GM18526 (cell line): ENCODE measurements around the gene DYDC1.

Experiments used
- POLR2A ChIP-seq: IDR thresholded peaks from 3 replicates; pipeline ENCODE4 v1.6.1; 2011; ENCODE audit not compliant: insufficient read length; ENCODE audit errors: extremely low read depth

Gene DYDC1

DNA sequence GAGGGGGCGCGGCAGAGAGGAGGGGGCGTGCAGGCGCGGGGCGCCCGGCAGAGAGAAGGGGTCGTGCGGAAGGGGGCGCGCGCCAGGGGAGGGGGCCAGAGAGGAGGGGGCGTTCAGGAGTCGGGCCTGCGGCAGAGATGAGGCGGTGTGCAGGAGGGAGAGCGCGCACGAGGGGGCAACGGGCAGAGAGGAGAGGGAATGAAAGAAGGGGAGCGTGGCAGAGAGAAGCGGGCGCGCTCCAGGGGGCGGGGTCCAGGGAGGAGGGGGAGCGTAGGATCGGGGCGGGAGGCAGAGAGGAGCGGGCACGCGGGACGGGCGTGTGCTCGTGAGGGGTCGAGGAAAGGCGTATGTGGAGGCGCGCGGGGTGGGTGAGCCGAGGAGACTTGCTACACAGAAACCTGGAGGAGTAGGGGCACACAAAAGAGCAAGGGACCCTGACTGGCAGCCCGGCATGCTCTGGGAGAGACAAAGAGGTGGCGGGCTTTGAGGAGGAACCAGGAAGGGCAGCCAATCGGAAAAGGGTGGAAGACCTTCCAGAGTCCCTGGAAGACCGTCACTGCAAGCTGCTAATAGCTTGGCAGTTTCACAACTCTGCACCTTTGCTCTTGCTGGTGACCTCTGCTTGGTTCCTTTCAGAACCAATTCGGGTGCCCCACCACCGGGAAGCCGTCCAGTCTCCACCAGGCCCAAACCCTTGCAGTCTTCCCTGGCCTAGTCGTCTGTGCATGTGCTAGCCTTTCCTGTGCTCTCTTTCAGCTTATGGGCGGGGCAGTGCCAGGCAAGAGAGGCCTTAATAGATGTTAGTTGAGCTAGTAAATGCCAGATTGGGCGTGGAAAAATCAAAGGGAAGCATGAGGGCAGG, 665 bp upstream of the DYDC1 start:
- no peak for TF ChIP-seq POLR2A

DNA sequence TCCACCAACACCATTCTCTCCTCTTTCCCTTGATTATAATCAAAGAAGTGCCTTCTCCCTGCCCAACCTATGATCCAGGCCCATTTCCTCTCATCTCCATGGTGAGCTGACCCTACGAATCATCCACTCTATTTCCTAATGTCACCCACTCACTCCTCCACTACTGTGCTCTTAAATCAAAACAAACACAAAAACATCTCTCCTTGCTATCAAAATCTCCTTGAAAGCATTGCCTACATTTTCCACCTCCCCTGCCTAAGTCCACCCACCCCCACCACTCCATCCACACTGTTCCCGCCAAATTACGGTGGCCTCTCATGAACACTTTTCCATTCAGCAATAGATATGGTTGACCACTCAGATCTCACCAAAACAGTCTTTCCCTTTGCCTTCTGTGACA, 5.3 kb downstream of the DYDC1 start:
- no peak for TF ChIP-seq POLR2A

DNA sequence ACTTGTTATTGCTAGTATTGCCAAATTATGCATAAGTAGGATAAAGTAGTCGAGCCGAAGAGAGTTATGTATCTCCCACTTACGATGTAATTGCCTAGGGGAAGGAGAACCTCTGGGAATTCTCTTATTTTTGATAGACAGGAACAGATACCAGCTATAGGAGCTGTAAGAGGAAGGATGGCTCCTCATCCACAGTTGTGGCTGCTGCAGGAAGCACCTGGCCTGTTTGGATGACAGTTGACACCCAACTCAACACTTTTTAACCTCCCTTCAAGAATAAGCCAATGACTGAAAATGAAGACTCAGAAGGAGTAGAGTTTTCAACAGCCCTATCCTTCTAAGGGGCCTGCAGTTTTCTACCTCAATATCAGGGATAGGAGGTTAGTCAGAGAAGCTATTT, 6.3 kb downstream of the DYDC1 start:
- TF ChIP-seq POLR2A, result no peak

DNA sequence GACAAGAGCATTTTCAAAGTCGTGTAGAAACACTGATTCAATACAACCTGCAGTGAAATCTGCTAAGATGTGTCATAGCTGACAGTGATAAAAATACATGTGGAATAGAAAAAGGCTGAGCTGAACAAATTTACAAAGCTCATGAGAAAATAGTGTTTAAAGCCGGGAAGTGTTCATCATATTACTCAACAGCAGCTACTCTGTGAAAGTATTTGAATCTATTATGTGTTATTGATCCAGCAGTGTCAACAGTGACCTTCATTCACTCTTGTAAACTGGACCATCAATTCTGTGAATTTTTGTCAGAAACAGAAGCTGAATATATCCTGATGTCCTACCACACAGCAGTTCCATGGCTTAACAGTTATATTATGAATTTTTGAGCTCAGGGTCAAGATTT, 11.6 kb downstream of the DYDC1 start:
- no peak for TF ChIP-seq POLR2A

DNA sequence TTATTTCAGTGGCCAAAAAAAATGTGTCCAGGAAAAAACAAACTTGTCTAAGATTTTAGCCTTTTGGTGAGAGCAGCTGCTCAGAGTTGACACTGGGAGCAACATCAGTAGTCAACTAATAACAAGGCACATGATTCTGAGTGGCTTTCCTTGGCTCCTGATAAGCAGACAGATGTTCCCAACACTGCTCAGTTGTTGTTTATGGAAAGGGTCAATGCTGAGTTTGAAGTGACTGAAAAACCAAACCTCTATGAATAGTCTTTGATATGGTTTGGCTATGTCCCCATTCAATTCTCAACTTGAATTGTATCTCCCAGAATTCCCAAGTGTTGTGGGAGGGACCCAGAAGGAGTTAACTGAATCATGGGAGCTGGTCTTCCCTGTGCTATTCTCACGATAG, 12.3 kb downstream of the DYDC1 start:
- no peak for TF ChIP-seq POLR2A

DNA sequence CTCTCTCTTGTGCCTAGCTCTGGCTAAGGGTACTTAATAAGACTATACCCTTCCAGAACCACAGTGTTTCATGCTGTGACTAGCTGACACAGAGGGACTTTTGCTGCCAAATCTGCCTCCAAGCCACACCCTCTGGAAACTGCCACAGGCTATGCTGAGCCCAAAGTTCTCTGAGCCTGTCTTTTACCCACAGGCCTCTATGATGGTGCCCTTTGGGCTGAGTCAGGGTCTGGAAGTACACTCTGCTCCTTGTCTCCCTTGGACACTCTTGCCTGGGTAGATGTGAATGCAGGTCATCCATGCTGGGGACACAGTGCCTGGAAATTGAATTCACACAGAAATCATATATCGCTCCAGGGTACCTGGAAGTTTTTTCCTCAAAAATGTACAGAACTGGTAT, 22.6 kb downstream of the DYDC1 start:
- no peak for TF ChIP-seq POLR2A

DNA sequence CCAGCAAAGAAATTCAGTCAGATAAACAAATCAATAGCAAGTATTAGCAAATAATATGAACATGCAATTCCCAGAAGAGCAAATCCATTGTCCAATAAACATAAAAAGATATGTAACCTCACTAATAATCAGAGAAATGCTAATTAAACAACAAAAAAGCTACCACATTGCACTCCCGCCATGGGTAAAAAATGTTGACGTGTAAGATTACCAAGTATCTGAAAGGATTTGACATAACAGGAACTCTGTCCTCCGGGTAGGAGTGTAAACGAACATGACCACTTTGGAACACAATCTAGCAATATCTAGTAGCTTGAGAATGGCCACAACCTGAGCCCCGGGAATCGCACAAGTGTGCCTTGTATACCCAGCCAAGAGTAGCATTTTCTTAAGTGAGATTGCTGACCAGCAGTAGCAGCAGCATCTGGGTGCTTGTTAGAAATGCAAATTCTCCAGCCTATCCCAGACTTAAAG, 31.6 kb downstream of the DYDC1 start:
- TF ChIP-seq POLR2A, result no peak

DNA sequence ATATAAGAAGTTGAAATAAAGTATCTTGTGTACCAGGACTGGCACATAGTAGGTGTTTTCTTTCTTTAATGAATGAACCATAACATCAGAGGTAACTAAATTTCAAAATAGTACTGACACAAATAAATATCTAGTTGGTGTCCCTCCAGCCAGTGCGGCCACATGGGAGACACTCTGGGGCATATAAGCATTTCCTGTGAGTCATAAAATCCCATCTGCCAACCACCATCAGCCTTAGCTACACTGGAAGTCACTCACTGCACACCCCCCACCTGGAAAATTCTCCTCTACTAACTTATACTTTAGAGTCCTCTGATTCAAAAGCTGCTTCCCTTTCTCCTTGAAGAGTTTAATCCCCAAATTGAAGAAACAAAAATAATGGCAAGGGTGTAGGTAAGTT, 32.5 kb downstream of the DYDC1 start:
- TF ChIP-seq POLR2A, result no peak

DNA sequence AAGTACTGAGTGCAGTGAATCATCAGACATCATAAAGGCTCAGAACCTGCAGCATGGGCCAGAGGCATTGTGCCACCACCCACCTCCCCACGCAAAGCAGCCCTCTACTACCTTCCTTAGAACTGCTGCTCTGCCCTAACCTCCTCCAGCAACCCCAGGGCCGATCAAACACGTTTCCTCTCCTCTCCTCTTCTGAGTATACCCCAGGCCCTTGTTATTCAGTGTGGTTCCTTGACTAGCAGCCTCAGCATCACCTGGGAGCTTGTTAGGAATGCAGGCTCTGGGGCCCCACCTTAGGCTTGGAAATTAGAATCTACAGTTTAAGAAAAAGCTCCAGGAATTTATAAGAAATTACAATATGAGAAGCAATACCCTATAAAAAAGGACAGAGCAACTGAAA, 33.2 kb downstream of the DYDC1 start:
- no peak for TF ChIP-seq POLR2A

DNA sequence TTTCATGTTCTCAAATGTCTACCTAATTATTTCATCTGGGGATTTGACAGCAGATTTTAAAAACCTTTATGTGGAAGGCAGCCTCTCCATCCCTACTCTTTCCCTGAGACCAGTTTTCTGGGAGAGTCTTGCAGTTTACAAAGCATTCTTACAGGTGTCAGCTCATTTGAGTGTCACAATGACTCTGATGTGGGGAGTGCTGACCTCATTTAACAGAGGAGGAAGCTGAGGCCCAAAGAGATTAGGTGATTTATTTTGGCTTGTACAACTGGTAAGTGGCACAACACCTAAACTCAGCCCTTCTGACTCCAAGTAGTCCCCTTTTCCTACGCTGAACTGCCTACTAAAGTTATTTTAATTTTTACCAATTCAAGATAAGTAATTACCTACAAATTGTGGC, 33.8 kb downstream of the DYDC1 start:
- TF ChIP-seq POLR2A, result no peak

DNA sequence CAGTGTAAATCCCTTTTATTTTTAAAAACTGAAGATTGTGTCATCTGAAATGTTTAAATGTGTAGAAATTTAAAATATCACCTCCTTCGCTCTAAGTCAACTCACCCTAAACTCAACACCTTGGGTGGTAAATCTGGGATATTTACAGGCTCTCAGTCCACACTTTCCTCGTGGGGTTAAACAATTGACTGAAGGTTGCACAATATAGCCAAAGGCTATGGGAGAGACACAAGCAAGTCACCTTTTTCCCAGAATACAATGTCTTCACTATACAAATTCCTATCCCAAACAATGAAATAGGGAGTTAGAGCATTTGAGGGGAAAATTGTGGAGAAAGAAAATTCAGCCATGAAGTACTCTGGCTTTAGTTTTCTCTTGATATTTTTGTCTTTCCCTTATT, 34.4 kb downstream of the DYDC1 start:
- no peak for TF ChIP-seq POLR2A

DNA sequence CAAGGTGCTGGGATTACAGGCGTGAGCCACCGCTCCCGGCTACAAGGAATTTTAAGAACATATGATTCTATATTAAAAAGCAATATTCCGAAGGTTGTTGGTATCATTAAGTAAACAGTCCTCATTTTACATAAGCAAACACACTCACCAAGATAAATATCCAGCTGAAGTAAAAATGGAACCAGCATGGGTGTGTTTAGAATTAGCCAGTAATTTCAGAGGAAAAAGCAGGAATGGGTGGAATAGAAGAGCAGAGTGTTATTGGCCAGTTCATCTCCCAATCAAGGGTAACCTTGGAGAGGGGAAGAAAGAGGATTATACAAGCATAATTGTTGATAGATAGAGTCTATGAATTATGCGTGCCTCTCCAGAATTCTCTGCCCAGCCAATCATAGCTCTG, 35.4 kb downstream of the DYDC1 start:
- no peak for TF ChIP-seq POLR2A

DNA sequence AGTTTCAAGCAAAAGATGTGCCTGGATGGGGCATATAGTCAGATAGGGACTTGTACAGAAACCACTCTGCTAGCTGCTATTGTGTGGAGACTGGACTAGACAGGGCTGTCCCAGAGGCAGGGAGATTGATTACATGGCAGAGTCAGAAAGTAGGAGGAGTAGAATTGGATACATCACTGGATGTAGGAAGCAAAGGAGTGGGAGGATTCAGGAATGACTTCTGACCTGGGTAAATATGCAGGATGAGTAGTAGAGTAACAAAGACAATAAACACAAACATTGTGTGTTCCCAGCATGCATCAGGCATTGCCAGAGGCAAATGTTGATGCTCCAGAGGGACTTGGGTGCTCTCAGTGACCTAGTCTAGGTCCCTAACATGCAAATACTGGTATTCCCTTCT, 36.2 kb downstream of the DYDC1 start:
- no peak for TF ChIP-seq POLR2A

DNA sequence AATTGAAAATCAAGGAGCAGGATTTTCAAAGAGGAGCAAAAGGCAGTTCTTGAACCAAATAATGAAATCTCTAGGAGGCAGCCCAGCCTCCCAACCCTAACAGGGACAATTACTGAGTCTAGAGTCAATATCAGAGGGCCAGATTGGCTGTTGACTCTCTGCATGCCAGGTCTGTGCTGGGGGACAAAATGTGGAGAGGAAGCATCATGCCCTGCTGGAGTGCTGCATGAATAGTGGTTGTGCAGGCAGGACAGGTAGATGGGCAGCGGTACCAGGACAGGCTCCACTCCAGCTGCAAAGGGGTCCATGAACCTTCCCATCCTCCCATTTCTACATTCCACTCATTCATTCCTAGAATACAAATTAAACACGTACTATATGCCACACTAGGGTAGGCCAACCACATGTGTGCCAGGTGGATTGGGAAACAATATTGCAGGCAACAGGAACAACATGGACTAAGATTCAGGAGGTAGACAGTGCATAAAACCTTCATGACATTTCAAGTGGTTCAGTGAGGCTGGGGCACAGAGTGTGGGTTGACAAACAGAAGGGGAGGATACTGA, 36.7 kb downstream of the DYDC1 start:
- no peak for TF ChIP-seq POLR2A

DNA sequence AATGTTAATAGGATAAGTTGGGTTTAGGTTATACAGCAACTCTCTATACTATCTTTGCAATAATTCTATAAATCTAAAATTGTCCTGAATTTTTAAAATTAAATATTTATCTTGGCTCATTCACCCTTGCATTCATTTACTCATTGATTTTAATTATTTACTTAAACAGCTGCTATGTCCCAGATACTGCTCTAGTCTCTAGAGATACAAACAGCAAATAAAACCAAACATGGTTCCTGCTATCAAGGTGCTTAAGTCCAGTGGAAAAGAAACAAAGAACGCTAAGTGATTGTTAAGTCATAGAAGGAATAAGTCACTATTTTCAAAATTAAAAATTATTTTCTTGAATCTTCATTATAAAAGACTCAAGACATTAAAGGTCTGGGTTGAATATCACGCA, 37.2 kb downstream of the DYDC1 start:
- TF ChIP-seq POLR2A, result no peak

DNA sequence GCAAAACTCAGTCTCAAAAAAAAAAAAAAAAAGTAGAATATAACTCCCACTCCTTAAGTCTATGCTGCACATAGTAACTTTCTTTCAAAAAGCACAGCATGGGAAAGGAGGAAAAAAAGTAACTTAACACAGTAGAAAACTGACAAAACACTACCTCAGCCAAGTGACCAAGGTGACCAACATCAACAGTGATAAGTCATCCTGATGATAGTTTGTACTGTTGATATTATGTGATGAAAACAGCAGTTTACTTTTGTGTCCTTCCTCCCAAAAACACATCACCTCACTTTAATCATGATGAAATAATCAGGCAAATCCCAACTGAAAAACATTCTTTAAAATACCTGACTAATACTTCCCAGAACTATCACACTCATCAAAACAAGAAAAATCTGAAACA, 37.8 kb downstream of the DYDC1 start:
- TF ChIP-seq POLR2A, result no peak

DNA sequence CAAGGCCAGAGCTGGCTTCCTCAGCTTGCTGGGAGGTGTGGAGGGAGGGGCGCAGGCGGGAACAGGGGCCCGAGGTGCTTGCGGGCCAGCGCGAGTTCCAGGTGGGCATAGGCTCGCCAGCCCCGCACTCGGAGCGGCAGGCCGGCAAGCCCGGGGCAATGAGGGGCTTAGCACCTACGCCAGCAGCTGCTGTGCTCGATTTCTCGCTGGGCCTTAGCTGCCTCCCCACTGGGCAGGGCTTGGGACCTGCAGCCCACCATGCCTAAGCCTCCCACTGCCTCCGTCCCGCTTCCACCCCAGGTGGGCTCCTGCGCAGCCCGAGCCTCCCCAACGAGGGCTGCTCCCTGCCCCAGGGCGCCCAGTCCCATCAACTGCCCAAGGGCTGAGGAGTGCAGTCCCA, 41.2 kb downstream of the DYDC1 start:
- TF ChIP-seq POLR2A, result no peak
